Islet of Langerhans (tissue), 1 donor: ENCODE results near the gene EPB41L4A.

Experiments used
- FAIRE-seq: peaks from one replicate; lab custom pipeline; 2011; peaks lifted over from hg19 to GRCh38; lab: Jason Lieb, UNC

Gene EPB41L4A

DNA sequence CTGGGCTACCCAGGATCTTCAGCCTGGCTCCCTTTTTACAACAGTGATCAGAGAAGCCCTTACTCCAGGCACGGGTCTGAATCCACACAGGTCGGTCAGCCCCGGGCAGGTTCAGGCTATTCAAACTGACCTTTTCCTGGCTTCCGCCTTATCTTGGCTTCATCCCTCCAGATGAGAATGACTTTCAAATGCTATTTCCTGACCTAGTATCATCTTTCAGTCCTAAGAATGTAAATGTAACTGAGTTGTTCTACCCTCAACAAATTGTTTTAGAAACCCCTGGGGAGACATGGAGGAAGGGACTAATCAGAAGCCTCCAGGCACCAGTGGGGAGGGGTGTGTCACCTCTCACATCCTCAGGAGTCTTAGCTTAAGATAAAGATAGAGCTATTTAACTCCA lies 213.2 kb downstream of the EPB41L4A start:
- no peak for FAIRE-seq

DNA sequence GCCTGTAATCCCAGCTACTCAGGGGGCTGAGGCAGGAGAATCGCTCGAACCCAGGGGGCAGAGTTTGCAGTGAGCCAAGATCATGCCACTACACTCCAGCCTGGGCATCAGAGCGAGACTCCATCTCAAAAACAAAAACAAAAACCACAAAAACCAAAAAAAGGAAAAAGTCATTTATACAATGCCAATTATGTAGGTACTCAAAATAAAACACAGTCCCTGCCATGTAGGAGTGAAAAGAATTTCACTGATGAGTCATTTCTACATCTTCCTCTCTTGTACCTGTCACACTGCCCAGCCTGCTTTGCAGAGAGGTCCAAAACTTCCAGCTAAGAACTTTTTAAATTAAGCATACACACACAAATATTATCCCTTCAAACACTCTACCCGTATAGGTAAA lies 215.8 kb downstream of the EPB41L4A start:
- FAIRE-seq: no peak

DNA sequence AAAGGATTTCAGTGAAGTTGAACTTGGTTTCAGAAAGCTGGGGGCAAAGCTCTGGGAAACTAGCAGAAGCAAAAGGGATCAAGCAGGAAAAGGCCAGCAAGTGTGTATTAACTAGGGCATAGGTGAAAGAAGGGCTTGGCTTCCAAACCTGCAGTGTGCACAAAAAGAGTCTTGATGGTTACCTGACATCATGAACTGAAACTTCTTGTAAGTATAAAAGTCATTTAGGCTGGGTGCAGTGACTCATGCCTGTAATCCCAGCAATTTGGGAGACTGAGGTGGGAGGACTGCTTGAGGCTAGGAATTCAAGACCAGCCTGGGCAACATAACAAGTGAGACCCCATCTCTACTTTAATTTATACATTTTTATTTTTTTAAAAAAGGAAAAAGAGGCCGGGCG lies 216.4 kb downstream of the EPB41L4A start:
- FAIRE-seq: no peak

DNA sequence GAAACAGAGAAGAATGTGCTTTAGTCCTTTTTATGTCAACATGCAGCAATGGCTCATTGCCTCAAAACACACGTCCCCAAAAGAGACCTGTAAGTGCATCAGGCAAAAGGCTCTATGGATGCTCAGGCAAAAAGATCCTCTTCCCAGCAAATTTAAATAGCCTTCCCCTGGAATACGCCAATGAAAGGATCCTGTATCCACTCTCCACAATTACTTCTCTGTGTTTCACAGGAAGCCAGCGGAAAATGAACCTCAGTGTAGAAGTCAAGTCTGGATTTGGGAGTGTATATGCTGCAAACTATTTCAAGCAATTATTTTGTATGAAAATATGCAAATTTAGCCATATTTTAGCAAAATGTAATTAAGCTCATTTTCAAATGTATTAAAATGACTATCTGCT lies 217.9 kb downstream of the EPB41L4A start:
- no peak for FAIRE-seq

DNA sequence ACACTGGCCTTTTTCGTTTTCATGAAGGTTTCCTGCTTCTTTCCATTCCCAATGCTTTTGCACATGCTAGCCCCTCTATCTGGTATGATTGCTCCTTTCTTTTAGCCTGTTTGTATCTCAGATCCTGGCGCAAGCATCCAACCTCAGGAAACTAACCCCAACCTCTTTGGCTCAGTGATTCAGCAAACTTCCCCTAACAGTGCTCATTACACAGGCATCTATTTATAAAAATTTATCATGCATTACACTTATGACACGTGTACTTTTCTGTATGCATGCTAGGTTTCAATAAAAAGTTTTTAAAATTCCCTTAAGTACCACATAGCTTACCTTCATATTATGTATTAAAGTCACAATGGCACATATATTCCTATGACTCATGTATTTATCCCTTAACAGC lies 218.9 kb downstream of the EPB41L4A start:
- no peak for FAIRE-seq

DNA sequence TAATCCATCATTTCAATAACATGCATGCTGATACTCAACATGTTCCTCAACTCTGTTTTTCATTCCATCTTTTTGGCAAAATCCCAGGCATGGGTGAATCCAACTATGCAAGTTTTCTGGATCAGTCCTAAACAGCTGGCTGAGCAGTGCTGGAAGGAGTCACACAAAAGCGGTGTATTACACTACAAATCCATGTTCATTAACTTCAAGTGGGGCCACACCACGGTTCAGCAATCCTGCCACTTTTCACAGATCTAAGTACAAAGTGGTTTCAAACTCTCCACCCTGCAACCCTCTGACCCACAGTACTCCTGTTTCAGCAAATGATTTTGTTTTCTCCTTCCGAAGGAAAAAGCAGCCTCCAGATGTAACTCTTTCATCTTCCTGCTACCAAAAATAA lies 222.5 kb downstream of the EPB41L4A start:
- FAIRE-seq: no peak

DNA sequence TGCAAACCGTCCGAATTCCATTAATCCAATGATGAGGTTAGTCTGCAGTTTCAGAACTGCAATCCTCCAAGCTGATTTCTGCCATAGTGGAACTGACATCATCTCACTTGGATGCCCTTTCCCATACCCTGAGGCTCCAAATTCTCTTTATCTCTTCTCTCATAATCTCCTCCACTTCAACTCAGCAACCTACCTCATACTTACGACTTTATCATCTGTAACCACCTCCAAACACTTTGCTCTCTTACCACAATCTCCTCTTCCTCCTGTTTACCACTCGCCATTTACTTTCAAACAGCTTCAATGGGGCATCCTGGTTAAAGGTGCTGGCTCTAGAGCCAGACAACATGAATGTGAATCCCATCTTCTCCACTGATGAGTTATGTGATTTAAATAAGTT lies 223.2 kb downstream of the EPB41L4A start:
- FAIRE-seq: no peak

DNA sequence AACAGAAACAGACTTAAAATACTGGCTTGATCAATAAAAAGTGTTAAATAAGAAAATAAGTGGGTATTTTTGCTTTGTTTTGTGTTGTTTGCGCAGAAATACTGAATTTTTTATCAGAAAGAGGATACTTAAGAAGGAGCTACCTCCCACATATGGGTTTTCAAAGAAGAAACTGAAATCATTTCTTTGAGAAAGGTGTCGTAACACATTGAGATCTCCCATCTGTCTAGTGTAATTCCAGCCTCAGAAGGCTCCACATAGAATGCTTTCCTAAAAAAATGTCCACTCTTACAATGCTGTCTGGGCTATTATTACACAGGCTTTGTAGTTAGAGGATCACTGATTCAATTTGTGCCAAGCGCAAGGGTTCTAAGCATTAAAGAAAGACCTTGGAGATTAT lies 226.2 kb downstream of the EPB41L4A start:
- FAIRE-seq: no peak

DNA sequence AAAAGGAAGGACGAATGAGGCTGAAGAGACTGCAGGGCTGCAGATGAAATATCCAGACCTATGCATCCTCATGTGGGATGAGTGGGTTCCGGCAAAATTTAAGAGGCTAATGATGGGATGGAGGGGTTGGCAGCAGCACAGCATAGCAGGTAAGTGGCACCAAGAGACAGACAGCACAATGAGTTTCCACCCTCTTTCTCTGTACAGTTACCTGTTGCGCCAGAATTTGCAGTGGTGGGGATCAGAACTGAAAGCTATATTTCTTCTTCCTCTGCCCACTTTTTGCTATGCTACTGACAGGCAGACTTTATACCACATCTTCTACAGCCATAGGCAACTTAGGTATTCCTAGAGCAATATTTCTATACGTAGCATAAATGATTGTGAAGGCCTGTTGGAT lies 227.0 kb downstream of the EPB41L4A start:
- no peak for FAIRE-seq

DNA sequence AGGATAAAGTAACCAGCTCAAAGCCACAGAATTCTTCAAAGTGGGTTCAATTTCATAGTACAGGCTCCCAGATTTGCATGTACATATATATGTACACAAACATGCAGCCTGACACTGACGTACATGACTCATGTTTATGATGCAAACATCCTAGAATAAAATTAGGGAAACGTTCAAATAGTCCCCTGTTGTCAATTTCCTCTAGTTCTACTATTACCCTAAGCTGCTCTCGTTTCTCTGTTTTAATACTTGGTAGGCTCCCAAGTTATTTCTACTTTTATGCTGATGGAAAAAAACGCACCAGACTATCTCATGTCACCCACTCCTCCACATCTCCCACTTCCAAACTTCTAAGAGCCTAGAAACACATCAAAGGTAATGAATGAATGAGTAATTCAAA lies 229.7 kb downstream of the EPB41L4A start:
- no peak for FAIRE-seq

DNA sequence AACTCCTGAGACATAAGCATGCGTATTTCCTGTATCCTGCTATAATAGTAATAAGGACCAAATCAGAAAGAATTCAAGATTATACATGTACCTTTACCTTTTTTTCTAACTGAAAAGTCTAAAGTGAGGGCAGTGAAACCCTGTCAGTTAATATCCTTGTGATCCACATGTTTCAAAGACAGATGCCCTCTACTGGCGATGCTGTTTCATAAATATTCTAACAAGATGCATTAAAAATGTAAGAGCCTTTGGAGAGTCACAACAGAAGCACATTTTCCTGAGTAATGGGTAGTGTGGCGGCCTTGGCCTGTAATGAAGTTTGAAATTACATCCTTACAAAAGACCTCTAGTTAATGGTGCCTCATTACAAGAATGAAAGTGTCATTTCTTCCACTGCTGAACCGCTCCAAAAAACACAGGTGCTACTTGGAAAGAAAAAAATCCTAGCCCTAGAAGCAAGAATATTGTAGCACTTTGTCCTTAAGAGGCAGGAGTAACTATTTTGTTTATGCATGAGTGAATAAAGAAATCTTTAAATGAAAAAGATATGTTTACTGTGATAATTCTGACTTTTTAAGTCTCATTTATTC lies 232.6 kb downstream of the EPB41L4A start:
- FAIRE-seq: peak; percentile 88

DNA sequence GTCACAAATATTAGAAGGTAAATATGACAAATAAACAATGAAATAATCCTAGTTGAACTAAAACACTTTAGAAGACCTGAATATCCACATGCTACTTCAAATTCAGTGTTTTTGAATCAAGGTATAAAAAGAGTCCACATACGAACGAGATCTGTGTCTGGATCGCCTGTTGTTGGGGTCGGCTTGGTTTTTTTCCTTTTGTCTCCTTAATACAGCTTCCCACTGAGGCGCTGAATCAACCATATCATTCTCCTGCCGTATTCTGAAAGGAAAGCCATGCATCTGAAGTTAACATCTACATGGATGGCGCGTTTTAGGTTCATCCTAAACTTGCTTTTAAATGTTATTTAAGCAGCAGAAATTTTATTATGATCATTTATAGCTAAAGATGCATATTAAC lies 235.2 kb downstream of the EPB41L4A start:
- no peak for FAIRE-seq

DNA sequence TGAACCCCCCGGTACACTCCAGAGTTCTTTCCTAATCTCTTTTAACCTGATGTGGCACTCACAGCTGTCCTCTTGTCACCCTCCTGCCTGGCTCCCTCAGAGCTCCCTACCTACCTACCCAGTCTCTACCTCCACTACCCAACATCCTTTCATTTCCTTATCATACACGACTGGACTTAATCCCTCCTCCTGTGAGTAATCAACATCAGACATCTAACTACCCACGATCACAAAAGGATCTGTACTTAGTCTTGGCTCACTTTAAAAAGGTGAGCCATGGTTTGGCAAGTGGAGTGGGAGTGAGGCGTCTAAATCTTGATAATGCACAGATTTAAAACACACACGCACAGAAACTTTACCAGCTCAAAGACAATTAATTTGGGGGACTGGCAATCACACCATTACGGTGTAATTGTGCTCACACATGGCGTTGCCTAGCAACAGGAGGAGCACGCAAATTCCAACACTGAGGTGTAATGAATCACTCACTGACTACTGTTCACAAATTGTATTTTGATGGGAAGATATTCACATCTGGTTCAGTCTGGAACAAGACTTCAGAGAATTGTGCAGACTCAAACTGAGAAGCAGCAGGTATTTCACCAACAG lies 235.9 kb downstream of the EPB41L4A start:
- FAIRE-seq: no peak

DNA sequence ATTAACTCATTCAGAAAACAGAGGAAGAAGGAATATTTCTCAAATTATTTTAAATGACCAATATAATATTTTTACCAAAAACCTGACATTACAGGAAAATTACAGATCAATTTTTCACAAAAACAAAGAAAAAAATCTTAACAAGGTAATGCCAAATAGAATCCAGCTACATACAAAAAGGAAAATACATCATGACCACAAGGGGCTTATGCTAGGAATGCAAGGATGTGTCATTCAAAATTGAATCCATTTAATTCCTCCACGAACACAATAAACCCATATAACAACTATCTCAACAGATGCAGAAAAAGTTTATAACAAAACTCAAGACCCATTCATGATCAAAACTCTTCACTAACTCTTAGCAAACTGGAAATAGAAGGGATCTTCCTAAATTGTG lies 239.8 kb downstream of the EPB41L4A start:
- FAIRE-seq: no peak

DNA sequence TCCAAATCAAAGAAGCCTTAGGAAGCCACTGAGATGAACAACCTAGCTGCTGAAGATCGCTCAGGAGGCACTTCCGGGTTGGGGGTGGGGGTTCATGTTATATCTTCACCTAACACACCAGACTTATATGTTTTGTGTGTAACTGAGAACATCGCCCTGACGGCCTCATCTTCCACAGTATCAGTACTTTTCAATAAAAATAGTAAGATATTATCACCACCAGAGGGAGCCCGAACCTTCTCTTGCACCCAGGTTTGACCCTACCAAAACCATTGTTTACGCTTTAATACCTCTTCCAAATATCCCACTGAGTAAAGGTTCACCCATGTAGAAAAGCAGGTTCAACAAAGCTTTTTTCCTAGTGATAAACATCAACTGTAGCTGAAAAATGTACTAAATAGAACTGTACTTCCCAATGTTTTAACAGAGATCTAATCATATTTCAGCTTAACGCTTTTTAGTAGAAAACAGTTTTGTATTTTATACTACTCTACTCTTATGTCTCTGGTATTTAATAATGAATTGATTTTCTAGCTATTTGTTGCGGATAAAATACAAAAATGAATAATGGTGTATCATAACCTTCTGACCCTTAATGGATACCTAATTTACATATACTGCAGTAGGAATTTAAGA lies 244.0 kb downstream of the EPB41L4A start:
- peak; percentile 70 for FAIRE-seq

DNA sequence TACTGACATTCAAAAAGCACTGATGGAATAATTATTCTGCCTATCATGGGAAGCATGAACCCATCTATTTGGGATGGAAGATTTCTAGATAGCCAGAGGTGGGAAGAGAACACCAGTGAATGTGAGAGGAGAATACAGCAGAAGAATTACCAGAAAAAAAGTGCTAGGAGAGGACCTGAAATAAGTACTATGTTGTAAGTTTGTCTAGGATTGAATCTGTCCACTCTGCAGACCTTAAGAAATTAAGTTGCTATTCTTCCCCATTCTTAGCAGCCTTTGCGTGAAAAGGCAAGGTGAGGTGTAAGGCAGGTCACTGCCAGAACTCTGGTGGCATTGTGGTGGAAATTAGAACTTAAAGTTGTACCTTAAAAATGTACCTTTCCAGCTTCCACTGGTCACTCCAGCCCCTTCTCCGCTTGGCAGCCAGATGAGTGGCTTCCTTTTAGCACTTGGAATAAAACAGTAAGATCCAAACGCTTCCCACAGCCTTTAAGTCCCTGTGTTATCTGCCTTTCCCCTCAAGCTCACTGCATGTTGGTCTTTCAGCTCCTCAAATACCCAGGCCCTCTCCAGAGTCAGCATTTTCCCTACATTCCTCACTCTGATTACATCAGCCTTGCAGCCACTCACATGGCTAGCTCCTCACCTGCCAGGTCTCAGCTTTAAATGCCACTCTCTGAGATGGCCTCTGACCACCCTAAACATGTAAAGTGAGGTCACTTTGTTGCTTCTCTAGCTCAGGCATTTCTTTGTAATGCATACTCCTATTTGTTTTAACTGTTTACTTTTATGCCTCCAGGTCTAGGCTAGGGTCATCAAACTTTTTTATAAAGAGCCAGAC lies 253.0 kb downstream of the EPB41L4A start:
- FAIRE-seq: no peak

DNA sequence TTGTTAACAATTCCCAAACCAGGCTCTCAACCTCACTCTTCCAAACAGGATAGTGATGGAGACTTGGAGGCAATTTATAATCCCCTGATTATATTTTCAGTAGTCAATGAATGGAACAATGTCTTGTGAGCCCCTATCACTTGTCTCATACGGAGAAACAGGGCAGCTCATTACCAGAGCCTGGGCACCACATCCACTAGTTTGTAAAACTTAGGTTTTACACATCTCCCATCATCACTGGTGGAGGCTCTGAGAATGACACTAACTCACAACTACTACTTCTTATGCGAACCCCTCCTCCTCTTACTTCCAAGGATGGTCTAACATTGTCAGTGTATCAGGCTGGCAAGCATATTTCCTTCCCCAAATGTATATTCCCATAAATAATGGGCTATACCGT lies 253.7 kb downstream of the EPB41L4A start:
- FAIRE-seq: no peak

DNA sequence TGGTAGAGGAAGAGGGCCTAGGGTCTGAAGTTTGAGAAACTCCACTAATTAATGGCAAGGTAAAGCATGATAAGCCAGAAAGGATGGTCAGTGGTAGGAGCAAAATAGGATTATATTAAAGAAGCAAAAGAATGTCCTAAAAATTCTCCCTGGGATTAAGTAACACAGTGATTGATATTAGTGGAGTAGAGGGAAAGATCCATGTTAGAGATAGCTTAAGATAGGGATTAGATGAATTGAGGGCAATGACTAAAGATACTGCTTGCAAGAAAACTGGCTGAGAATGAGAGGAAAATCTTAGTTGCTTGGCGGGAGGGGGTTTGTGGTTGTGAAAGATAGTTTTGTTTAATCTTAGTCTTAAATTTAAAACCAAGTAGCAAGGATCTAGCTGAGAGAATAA lies 255.6 kb downstream of the EPB41L4A start:
- FAIRE-seq: no peak

DNA sequence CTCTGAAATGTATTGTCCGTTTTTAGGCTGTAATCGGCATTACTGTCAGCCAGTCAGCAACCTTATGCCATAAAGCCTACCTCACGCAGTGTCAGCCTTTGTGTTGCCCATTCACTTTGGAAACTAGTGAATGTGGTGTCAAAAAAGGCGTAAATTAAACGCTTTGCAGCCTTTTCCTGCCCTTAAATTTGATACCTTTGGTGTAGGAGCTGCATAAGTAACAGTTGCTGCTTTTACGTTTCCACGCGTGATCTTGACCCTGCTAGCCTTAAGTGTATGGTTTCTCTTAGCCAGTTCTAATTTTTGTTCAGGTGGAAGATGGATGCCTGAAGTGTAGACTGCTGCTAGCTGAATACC lies 257.7 kb downstream of the EPB41L4A start:
- no peak for FAIRE-seq

DNA sequence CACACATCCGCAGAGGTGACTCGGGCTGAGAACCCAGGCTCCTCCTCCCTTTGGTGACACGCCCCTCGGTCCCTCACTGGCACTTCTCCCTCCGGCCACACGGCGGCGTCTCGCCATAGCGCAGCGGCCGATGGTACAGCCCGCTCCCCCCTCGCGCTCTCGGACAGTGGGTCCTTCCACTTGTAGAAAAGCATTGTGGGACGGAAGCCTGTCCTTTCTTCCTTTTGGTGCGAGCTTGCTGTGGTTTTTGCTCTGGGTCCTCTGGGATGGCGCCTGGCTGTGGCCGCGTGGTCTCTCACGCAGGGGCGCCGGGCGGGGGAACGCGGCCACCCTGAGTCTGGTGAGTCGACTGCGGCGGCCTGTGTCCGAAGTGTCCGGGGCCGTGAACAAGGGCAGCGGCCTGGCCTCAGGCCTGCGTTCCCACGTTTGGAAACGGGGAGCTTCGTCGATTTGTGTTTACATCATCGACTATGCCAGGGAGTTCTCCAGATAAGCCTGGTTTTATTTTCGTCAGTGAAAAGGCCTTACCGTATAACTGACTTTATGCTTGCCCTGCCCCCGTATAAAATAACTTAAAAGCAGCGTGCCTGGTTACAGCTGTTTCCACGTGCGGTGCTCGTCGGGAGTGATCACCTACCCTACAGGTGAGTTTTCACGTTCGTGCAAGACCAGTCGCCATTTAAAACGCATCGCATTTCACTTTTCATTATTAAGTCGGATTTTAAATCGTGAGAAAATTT lies 258.3 kb downstream of the EPB41L4A start:
- FAIRE-seq: no peak

DNA sequence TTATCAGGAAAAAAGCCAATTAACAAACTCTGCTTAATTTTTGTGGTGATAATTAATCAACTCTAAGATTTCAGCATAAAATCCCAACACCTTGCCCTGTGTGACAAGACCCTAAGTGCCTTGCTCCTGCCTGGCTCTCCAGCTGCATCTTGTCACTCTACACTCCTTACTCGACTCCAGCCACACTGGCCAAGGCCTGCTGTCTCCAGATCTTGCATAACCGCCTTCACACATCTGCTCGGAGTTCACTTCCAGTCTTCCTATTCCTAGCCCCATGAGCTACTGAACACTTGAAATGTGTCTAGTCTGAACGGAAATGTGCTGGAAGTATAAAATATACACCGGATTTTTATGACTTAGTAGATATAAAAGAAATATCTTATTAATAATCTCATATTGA lies 259.6 kb downstream of the EPB41L4A start:
- FAIRE-seq: no peak

DNA sequence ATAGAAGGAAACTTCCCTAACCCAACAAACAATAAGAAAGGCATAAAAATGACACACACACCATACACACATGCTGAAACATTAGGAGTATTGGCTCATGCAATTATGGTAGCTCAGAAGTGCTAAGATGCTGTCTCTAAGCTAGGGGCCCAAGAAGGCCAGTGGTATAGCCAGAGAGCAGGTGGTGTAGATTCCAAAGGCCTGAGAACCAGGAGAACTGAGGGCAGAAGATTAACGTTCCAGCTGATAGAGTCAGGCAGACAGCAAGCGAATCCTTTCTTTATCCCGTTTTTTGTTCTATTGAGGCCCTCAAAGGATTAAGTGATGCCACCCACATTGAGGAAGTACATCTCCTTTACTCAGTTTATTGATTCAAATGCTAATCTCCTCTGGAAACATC lies 262.9 kb downstream of the EPB41L4A start:
- no peak for FAIRE-seq
